IMR-90 (cell line): ENCODE data around the gene SNTG2. TPM values are rescaled to one million over a fixed set of nuclear protein-coding genes. Genes with fewer than 3 reads are reported as not detected.

Experiments used
- ATAC-seq: fragments of 200-7000 bp; cut with Tn5 transposase; 2 replicates; pipeline ENCODE4 v1.9.1; 2020; ENCODE audit warnings: low read depth, mild to moderate bottlenecking, moderate library complexity
- BruUV-seq: library from RNA; stranded (reverse); fragments of 400-500 nt; replicated peaks from 2 replicates; lab custom pipeline; 2021; lab: Mats Ljungman, UMichigan
- CTCF ChIA-PET: fragments of 300-600 bp; formaldehyde crosslinking; extraction: SDS; loops from one replicate; lab custom pipeline; 2021; ENCODE audit warnings: antibody characterized with exemption; lab: Yijun Ruan, JAX
- POLR2A ChIA-PET: fragments of 300-600 bp; sonication (Branson Sonifier 250); formaldehyde crosslinking; loops from one replicate; lab custom pipeline; 2022; ENCODE audit warnings: antibody characterized with exemption; ENCODE audit not compliant: unreplicated experiment; lab: Charles Lee
- DNase-seq: peaks from one replicate; pipeline ENCODE4 v3.0.0; 2013
- H2AFZ ChIP-seq: replicated peaks from 2 replicates; pipeline ENCODE3; 2013; ENCODE audit warnings: low read length, mild to moderate bottlenecking; ENCODE audit not compliant: poor library complexity
- H2AK5ac ChIP-seq: 2 replicates; pipeline ENCODE4 v1.6.1; 2013; ENCODE audit warnings: low read depth, low read length, inconsistent platforms
- H2AK9ac ChIP-seq: replicated peaks from 2 replicates; pipeline ENCODE3; 2013; ENCODE audit warnings: mild to moderate bottlenecking, low read depth, low read length, moderate library complexity; ENCODE audit not compliant: poor library complexity
- H2BK120ac ChIP-seq: 2 replicates; pipeline ENCODE4 v1.6.1; 2013; ENCODE audit warnings: low read depth, low read length, inconsistent platforms
- H2BK15ac ChIP-seq: 3 replicates; pipeline ENCODE4 v1.6.1; 2013; ENCODE audit warnings: low read depth, low read length, inconsistent platforms
- H2BK20ac ChIP-seq: 2 replicates; pipeline ENCODE4 v1.6.1; 2013; ENCODE audit warnings: low read depth, mild to moderate bottlenecking, inconsistent platforms, low read length, moderate library complexity
- H2BK5ac ChIP-seq: 2 replicates; pipeline ENCODE4 v1.6.1; 2013; ENCODE audit warnings: mild to moderate bottlenecking, low read depth, low read length, inconsistent platforms; ENCODE audit not compliant: poor library complexity, severe bottlenecking
- H3K14ac ChIP-seq: replicated peaks from 2 replicates; pipeline ENCODE4 v1.6.1; 2013; ENCODE audit warnings: low read depth, low read length, inconsistent platforms
- H3K18ac ChIP-seq: 2 replicates; pipeline ENCODE4 v1.6.1; 2013; ENCODE audit warnings: low read depth, low read length, control low read depth
- H3K23ac ChIP-seq: 2 replicates; pipeline ENCODE4 v1.6.1; 2013; ENCODE audit warnings: low read depth, low read length, inconsistent platforms
- H3K27ac ChIP-seq: 2 replicates; pipeline ENCODE4 v1.5.1; 2013; ENCODE audit warnings: mild to moderate bottlenecking, control low read depth, low read length; ENCODE audit not compliant: insufficient read depth
- H3K27me3 ChIP-seq: 2 replicates; pipeline ENCODE4 v1.6.1; 2013; ENCODE audit warnings: low read length; ENCODE audit not compliant: control insufficient read depth, insufficient read depth
- H3K36me3 ChIP-seq: 2 replicates; pipeline ENCODE4 v1.6.1; 2013; ENCODE audit warnings: low read length, mixed read lengths; ENCODE audit not compliant: control insufficient read depth, insufficient read depth
- H3K4ac ChIP-seq: 2 replicates; pipeline ENCODE4 v1.6.1; 2013; ENCODE audit warnings: low read depth, low read length, inconsistent platforms
- H3K4me1 ChIP-seq: 2 replicates; pipeline ENCODE4 v1.6.1; 2013; ENCODE audit warnings: low read length, mixed read lengths; ENCODE audit not compliant: control insufficient read depth, insufficient read depth
- H3K4me2 ChIP-seq: 2 replicates; pipeline ENCODE4 v1.6.1; 2013; ENCODE audit warnings: low read depth, mild to moderate bottlenecking, control low read depth, low read length, moderate library complexity
- H3K4me3 ChIP-seq: 2 replicates; pipeline ENCODE4 v1.5.1; 2013; ENCODE audit warnings: low read depth, mild to moderate bottlenecking, control low read depth, low read length, moderate library complexity; ENCODE audit not compliant: insufficient read depth
- H3K56ac ChIP-seq: 2 replicates; pipeline ENCODE4 v1.6.1; 2013; ENCODE audit warnings: low read length, inconsistent platforms; ENCODE audit not compliant: insufficient read depth; ENCODE audit errors: extremely low read depth
- H3K79me1 ChIP-seq, 2 experiments: 2 replicates each; pipeline ENCODE4 v1.6.1; 2013; ENCODE audit warnings: low read length in 2 of 2, inconsistent platforms in 1 of 2, low read depth in 1 of 2
- H3K9ac ChIP-seq: 2 replicates; pipeline ENCODE4 v1.6.1; 2013; ENCODE audit warnings: low read depth, low read length, control low read depth
- H3K9me1 ChIP-seq: 2 replicates; pipeline ENCODE4 v1.6.1; 2013; ENCODE audit warnings: low read length, inconsistent platforms; ENCODE audit not compliant: insufficient read depth
- H3K9me3 ChIP-seq: 2 replicates; pipeline ENCODE4 v1.6.1; 2013; ENCODE audit warnings: low read length; ENCODE audit not compliant: control insufficient read depth, insufficient read depth
- H4K20me1 ChIP-seq: 2 replicates; pipeline ENCODE4 v1.6.1; 2013; ENCODE audit warnings: low read length, inconsistent platforms; ENCODE audit not compliant: insufficient read depth
- H4K5ac ChIP-seq: 2 replicates; pipeline ENCODE4 v1.6.1; 2013; ENCODE audit warnings: mild to moderate bottlenecking, low read depth, low read length, control low read depth
- H4K8ac ChIP-seq, 2 experiments: 2 replicates each; pipeline ENCODE4 v1.6.1; 2013; ENCODE audit warnings: low read depth in 2 of 2, low read length in 2 of 2, control low read depth in 1 of 2, inconsistent platforms in 1 of 2
- H4K91ac ChIP-seq: 2 replicates; pipeline ENCODE4 v1.6.1; 2013; ENCODE audit warnings: low read depth, low read length, inconsistent platforms; ENCODE audit not compliant: insufficient read depth
- CEBPB ChIP-seq: IDR thresholded peaks from 2 replicates; pipeline ENCODE4 v1.6.1; 2012; ENCODE audit warnings: low read depth, low read length, improper control_type of control experiment
- CHD1 ChIP-seq: IDR thresholded peaks from 2 replicates; pipeline ENCODE4 v1.6.1; 2012; ENCODE audit warnings: low read depth, low read length, improper control_type of control experiment
- CTCF ChIP-seq: conservative IDR thresholded peaks from 2 replicates; pipeline ENCODE4 v1.5.1; 2012; ENCODE audit warnings: mild to moderate bottlenecking, low read depth, low read length, improper control_type of control experiment
- ELK1 ChIP-seq: fragments of 150-350 bp; IDR thresholded peaks from 2 replicates; pipeline ENCODE4 v1.6.1; 2016; ENCODE audit warnings: low read depth, mild to moderate bottlenecking, low read length, moderate library complexity, borderline replicate concordance
- FOS ChIP-seq: fragments of 150-350 bp; IDR thresholded peaks from 2 replicates; pipeline ENCODE4 v1.6.1; 2016; ENCODE audit warnings: low read depth, low read length
- MAZ ChIP-seq: IDR thresholded peaks from 2 replicates; pipeline ENCODE4 v1.6.1; 2012; ENCODE audit warnings: low read depth, mild to moderate bottlenecking, low read length, improper control_type of control experiment, moderate library complexity, borderline replicate concordance
- MXI1 ChIP-seq: IDR thresholded peaks from 2 replicates; pipeline ENCODE4 v1.6.1; 2012; ENCODE audit warnings: low read depth, mild to moderate bottlenecking, low read length, moderate library complexity, borderline replicate concordance
- NFE2L2 ChIP-seq: fragments of 150-350 bp; IDR thresholded peaks from 2 replicates; pipeline ENCODE4 v1.6.1; 2016; ENCODE audit warnings: low read depth, mild to moderate bottlenecking, low read length
- POLR2A ChIP-seq: IDR thresholded peaks from 2 replicates; pipeline ENCODE4 v1.6.1; 2012; ENCODE audit warnings: mild to moderate bottlenecking, low read depth, low read length
- RAD21 ChIP-seq: IDR thresholded peaks from 2 replicates; pipeline ENCODE4 v1.6.1; 2012; ENCODE audit warnings: low read length, improper control_type of control experiment
- RCOR1 ChIP-seq: IDR thresholded peaks from 2 replicates; pipeline ENCODE4 v1.6.1; 2012; ENCODE audit warnings: mild to moderate bottlenecking, low read length, improper control_type of control experiment; ENCODE audit not compliant: insufficient replicate concordance
- RFX5 ChIP-seq: IDR thresholded peaks from 2 replicates; pipeline ENCODE4 v1.8.0; 2012; ENCODE audit warnings: low read depth, mild to moderate bottlenecking, low read length, moderate library complexity
- SMC3 ChIP-seq: fragments of 150-350 bp; IDR thresholded peaks from 2 replicates; pipeline ENCODE4 v1.6.1; 2016; ENCODE audit warnings: low read depth, mild to moderate bottlenecking, antibody characterized with exemption, low read length, moderate library complexity
- USF2 ChIP-seq: fragments of 150-350 bp; IDR thresholded peaks from 2 replicates; pipeline ENCODE4 v1.6.1; 2017; ENCODE audit warnings: mild to moderate bottlenecking, antibody characterized with exemption, low read length, low read depth
- WGBS, 2 experiments: methylation state at CpG; one replicate each; pipeline versions ENCODE4 v1.1.5 to v1.1.7; 2013; ENCODE audit warnings: missing lambda C conversion rate in 2 of 2; ENCODE audit not compliant: insufficient read length in 1 of 2; ENCODE audit errors: extremely low coverage in 2 of 2; 5-methylcytosine and 5-hydroxymethylcytosine counted together
- dilution Hi-C: fragments of 300-500 bp; cut with HindIII; formaldehyde crosslinking; loops from one replicate; pipeline ENCODE4 v1.14.3; 2018; ENCODE audit warnings: low sequenced_read_pairs; ENCODE audit not compliant: unreplicated experiment
- in situ Hi-C: fragments of 300-500 bp; cut with MboI; formaldehyde crosslinking; loops from 3 replicates; pipeline ENCODE4 v1.14.3; 2019; ENCODE audit warnings: low sequenced_read_pairs, inconsistent platforms, mixed read lengths
- intact Hi-C: fragments of 100-400 bp; cut with micrococcal nuclease; formaldehyde crosslinking; loops from 2 replicates; pipeline ENCODE4 v1.10.0; 2022
- polyA plus RNA-seq, 3 experiments: library from polyadenylated mRNA; depleted of rRNA; stranded (reverse); fragments of >200 nt; gene quantifications; 2 replicates each; pipeline ENCODE4 v1.2.3, GENCODE V29; 2012; ENCODE audit warnings: low replicate concordance in 1 of 3
- total RNA-seq: library from RNA; depleted of rRNA; stranded (reverse); fragments of >200 nt; gene quantifications from 2 replicates; pipeline ENCODE4 v1.2.3, GENCODE V29; 2012

The SNTG2 gene
- total and polyA plus RNA-seq, 2 of the 4 experiments (the other 2 are of a cell fraction): under 0.01 to 0.17 TPM

- Histone ChIP-seq H3K9me3 (no peaks in the 10 kb centered on the region), H4K91ac (no peak overlapping the region), H3K4me3 (no peak overlapping the region), H2AFZ (no peak overlapping the region), H2BK5ac (no peak overlapping the region), H3K56ac (no peak overlapping the region), H4K20me1 (no peaks in the 10 kb centered on the region), H3K79me1 (no peaks in the 10 kb centered on the region), H3K27me3 (no peaks in the 10 kb centered on the region), H2AK9ac (no peak overlapping the region), H2BK120ac (no peak overlapping the region), H3K4me1 (no peaks in the 10 kb centered on the region), H3K9me1 (no peaks in the 10 kb centered on the region), H3K23ac (no peak overlapping the region), H3K4ac (no peak overlapping the region), H2BK20ac (no peak overlapping the region), H3K36me3 (no peaks in the 10 kb centered on the region), H3K9ac (no peak overlapping the region), H3K18ac (no peak overlapping the region), H3K4me2 (no peak overlapping the region), H3K14ac (no peak overlapping the region), H3K27ac (no peak overlapping the region), H2AK5ac (no peak overlapping the region), H4K5ac (no peak overlapping the region), H4K8ac (no peak overlapping the region), H2BK15ac (no peak overlapping the region)
- TF ChIP-seq CHD1: no peak
- TF ChIP-seq FOS: no peak
- TF ChIP-seq USF2: no peak
- TF ChIP-seq SMC3: no peak
- TF ChIP-seq CEBPB: no peak
- TF ChIP-seq NFE2L2: no peak
- TF ChIP-seq POLR2A: no peak
- no peak for TF ChIP-seq RCOR1
- no peak for TF ChIP-seq RFX5
- TF ChIP-seq ELK1: no peak
- no peak for TF ChIP-seq CTCF
- TF ChIP-seq MAZ: no peak
- no peak for TF ChIP-seq RAD21
- no peak for TF ChIP-seq MXI1
- ATAC-seq: no peak
- intact Hi-C loops: loop anchor here (10.0 kb wide), 1 partner anchor 245 kb away; no protein-coding TSS in a partner anchor
- POLR2A ChIA-PET: no interaction called here
- 21% methylated on average over 2 of the region's 10 CpGs; no CpG with 5 or more reads in 1 of the 2 experiments for WGBS, 2 experiments
- in situ Hi-C loops: no loop called here
- no peak for DNase-seq
- CTCF ChIA-PET: no interaction called here
- dilution Hi-C loops: no loop called here
- no TSS peak for BruUV-seq
Measured at GRCh38 chr2:959457-959856, 8.8 kb downstream of the SNTG2 start.
